Calu3 (cell line): ENCODE results near the gene TBX15. TPM values are rescaled to one million over a fixed set of nuclear protein-coding genes. Genes with fewer than 3 reads are reported as not detected.
A peak's percentile ranks its signal among the peaks of the same experiment; 100 is the strongest.

ENCODE experiments used
- BruUV-seq: library from RNA; stranded (reverse); fragments of 400-500 nt; replicated peaks from 2 replicates; lab custom pipeline; 2021; lab: Mats Ljungman, UMichigan
- CTCF ChIA-PET: fragments of 300-600 bp; sonication (Branson Sonifier 250); formaldehyde crosslinking; loops from one replicate; lab custom pipeline; 2022; ENCODE audit warnings: antibody characterized with exemption; lab: Charles Lee
- DNase-seq: peaks from one replicate; pipeline ENCODE4 v3.0.0; 2022
- H3K27ac Mint-ChIP-seq: one replicate; pipeline ENCODE4 v1.8.0; 2022; ENCODE audit warnings: mixed read lengths; ENCODE audit not compliant: unreplicated experiment
- H3K27me3 Mint-ChIP-seq: one replicate; pipeline ENCODE4 v1.8.0; 2022; ENCODE audit warnings: mixed read lengths; ENCODE audit not compliant: unreplicated experiment
- H3K36me3 Mint-ChIP-seq: one replicate; pipeline ENCODE4 v1.8.0; 2022; ENCODE audit warnings: mild to moderate bottlenecking, moderate library complexity, mixed read lengths; ENCODE audit not compliant: insufficient read depth, unreplicated experiment
- H3K4me1 Mint-ChIP-seq: one replicate; pipeline ENCODE4 v1.8.0; 2022; ENCODE audit warnings: mild to moderate bottlenecking, low read depth, mixed read lengths; ENCODE audit not compliant: unreplicated experiment
- H3K4me3 Mint-ChIP-seq: one replicate; pipeline ENCODE4 v1.8.0; 2022; ENCODE audit warnings: mild to moderate bottlenecking, low read depth, moderate library complexity, mixed read lengths; ENCODE audit not compliant: unreplicated experiment
- H3K9me3 Mint-ChIP-seq: one replicate; pipeline ENCODE4 v1.8.0; 2022; ENCODE audit warnings: low read depth, mixed read lengths; ENCODE audit not compliant: unreplicated experiment
- CTCF ChIP-seq: fragments of 200-600 bp; IDR thresholded peaks from one replicate; pipeline ENCODE4 v1.8.0; 2022; ENCODE audit warnings: antibody characterized with exemption; ENCODE audit not compliant: unreplicated experiment
- intact Hi-C: fragments of 100-400 bp; cut with micrococcal nuclease; formaldehyde crosslinking; loops from one replicate; pipeline ENCODE4 v1.10.0; 2022; ENCODE audit not compliant: unreplicated experiment
- total RNA-seq: library from RNA; stranded (reverse); gene quantifications from 2 replicates; pipeline ENCODE4 v1.2.3, GENCODE V29; 2022

Gene TBX15
- total RNA-seq, 1 experiment from 2014 or later, result not detected

GRCh38 chr1:118997225-118997624 is 9.1 kb upstream of the TBX15 start:
- Mint-ChIP-seq H3K27me3 (peaks cover 31% of the 10 kb centered on the region), H3K9me3 (no peaks in the 10 kb centered on the region), H3K4me3 (no peak overlapping the region), H3K36me3 (peaks cover 15% of the 10 kb centered on the region), H3K27ac (no peak overlapping the region), H3K4me1 (peaks cover 9% of the 10 kb centered on the region)
- no peak for DNase-seq
- CTCF ChIA-PET, result no interaction called here
- intact Hi-C loops, result no loop called here
- TF ChIP-seq CTCF, result no peak
- no TSS peak for BruUV-seq

- CTCF ChIA-PET, result no interaction called here
- Mint-ChIP-seq H3K4me1 (no peaks in the 10 kb centered on the region), H3K9me3 (no peaks in the 10 kb centered on the region), H3K27me3 (peaks cover 40% of the 10 kb centered on the region), H3K27ac (no peak overlapping the region), H3K4me3 (no peak overlapping the region), H3K36me3 (no peaks in the 10 kb centered on the region)
- no peak for TF ChIP-seq CTCF
- no TSS peak for BruUV-seq
- DNase-seq, result no peak
- intact Hi-C loops, result no loop called here
These were observed 7.3 kb upstream of the TBX15 start for GRCh38 chr1:118995312-118996016.

GRCh38 chr1:118993700-118994026 is 5.5 kb upstream of the TBX15 start:
- Mint-ChIP-seq H3K27me3 (peaks cover 38% of the 10 kb centered on the region), H3K4me1 (no peaks in the 10 kb centered on the region), H3K36me3 (no peaks in the 10 kb centered on the region), H3K27ac (no peak overlapping the region), H3K4me3 (no peak overlapping the region), H3K9me3 (no peaks in the 10 kb centered on the region)
- TF ChIP-seq CTCF, result no peak
- intact Hi-C loops, result no loop called here
- BruUV-seq, result no TSS peak
- DNase-seq, result no peak
- CTCF ChIA-PET, result no interaction called here

- Mint-ChIP-seq H3K9me3 (no peaks in the 10 kb centered on the region), H3K27ac (no peak overlapping the region), H3K4me3 (no peak overlapping the region), H3K4me1 (no peaks in the 10 kb centered on the region), H3K27me3 (peaks cover 32% of the 10 kb centered on the region), H3K36me3 (no peaks in the 10 kb centered on the region)
- peak; percentile 42 for DNase-seq
- intact Hi-C loops, result no loop called here
- no TSS peak for BruUV-seq
- CTCF ChIA-PET, result interaction anchor here (0.8 kb wide), 1 partner anchor 657 kb away, joined by 3 read pairs; no protein-coding TSS in a partner anchor
- TF ChIP-seq CTCF, result no peak
These were observed 4.9 kb upstream of the TBX15 start for GRCh38 chr1:118992868-118993699.
